CD4-positive, CD25-positive, alpha-beta regulatory T cell (primary cell): ENCODE data around the gene CIITA. TPM values are rescaled to one million over a fixed set of nuclear protein-coding genes. Genes with fewer than 3 reads are reported as not detected.
"Not testable (repeated sequence)": the region's sequence is repeated elsewhere in the genome, so short reads cannot be mapped to it uniquely, and the experiment has no call there.

Experiments used
- ATAC-seq, 2 donors: fragments of 150-1000 bp; cut with Tn5 transposase; one replicate each; pipeline ENCODE4 v1.10.0; 2021; ENCODE audit warnings: low read depth in 2 of 2, moderate number of reproducible peaks in 2 of 2, moderate library complexity in 1 of 2
- DNase-seq, 3 donors: peaks; one replicate each; pipeline versions ENCODE4 v3.0.0 to v3.0.0-alpha.2; 2012 to 2022; ENCODE audit warnings: mixed read lengths in 1 of 3
- H3K27ac ChIP-seq: one replicate; pipeline ENCODE4 v1.7.0; 2013; ENCODE audit warnings: mild to moderate bottlenecking, low read length; ENCODE audit not compliant: insufficient read depth, poor library complexity, severe bottlenecking
- H3K27me3 ChIP-seq: one replicate; pipeline ENCODE4 v1.7.0; 2013; ENCODE audit warnings: low read length; ENCODE audit not compliant: control insufficient read depth, insufficient read depth
- H3K36me3 ChIP-seq: one replicate; pipeline ENCODE4 v1.7.0; 2013; ENCODE audit warnings: mild to moderate bottlenecking, low read length, moderate library complexity; ENCODE audit not compliant: control insufficient read depth, insufficient read depth
- H3K4me1 ChIP-seq: 2 replicates; pipeline ENCODE4 v1.7.0; 2013; ENCODE audit warnings: mild to moderate bottlenecking, low read length; ENCODE audit not compliant: insufficient read depth, control insufficient read depth, poor library complexity, severe bottlenecking
- H3K4me3 ChIP-seq: one replicate; pipeline ENCODE4 v1.7.0; 2013; ENCODE audit warnings: low read depth, mild to moderate bottlenecking, low read length, moderate library complexity
- H3K9me3 ChIP-seq, 2 experiments: 1 replicate in 1 of 2; 2 replicates in 1 of 2; pipeline ENCODE4 v1.7.0; 2013; ENCODE audit warnings: low read length in 2 of 2, mild to moderate bottlenecking in 1 of 2, moderate library complexity in 1 of 2; ENCODE audit not compliant: control insufficient read depth in 2 of 2
- H3K27ac Mint-ChIP-seq, 3 donors: one replicate each; pipeline ENCODE4 v1.8.0; 2020 to 2022; ENCODE audit warnings: mild to moderate bottlenecking in 3 of 3, mixed read lengths in 3 of 3, moderate library complexity in 2 of 3
- H3K27me3 Mint-ChIP-seq: one replicate; pipeline ENCODE4 v1.8.0; 2022; ENCODE audit warnings: mild to moderate bottlenecking, mixed read lengths
- H3K36me3 Mint-ChIP-seq: one replicate; pipeline ENCODE4 v1.8.0; 2020; ENCODE audit warnings: mixed read lengths
- H3K4me1 Mint-ChIP-seq, 4 donors: one replicate each; pipeline ENCODE4 v1.8.0; 2020 to 2022; ENCODE audit warnings: mixed read lengths in 4 of 4, mild to moderate bottlenecking in 1 of 4
- H3K4me3 Mint-ChIP-seq, 4 donors: one replicate each; pipeline ENCODE4 v1.8.0; 2020 to 2022; ENCODE audit warnings: mild to moderate bottlenecking in 4 of 4, mixed read lengths in 4 of 4, moderate library complexity in 3 of 4
- H3K9me3 Mint-ChIP-seq, 7 donors: one replicate each; pipeline ENCODE4 v1.8.0; 2020 to 2022; ENCODE audit warnings: mixed read lengths in 7 of 7, mild to moderate bottlenecking in 3 of 7, moderate library complexity in 2 of 7
- polyA plus RNA-seq, 4 donors: library from polyadenylated mRNA; unstranded; fragments of 300-500 nt; fragmentation: Illumina TruSeq; gene quantifications; one replicate each; pipeline ENCODE4 v1.2.3, GENCODE V29; 2021
- total RNA-seq: library from RNA; stranded (reverse); gene quantifications from one replicate; pipeline ENCODE4 v1.2.3, GENCODE V29; 2022

CIITA gene
- total and polyA plus RNA-seq, 5 donors from 2014 or later: 1.9 to 35.0 (median 3.3) TPM

GRCh38 chr16:10926094-10926493 lies 49.1 kb downstream of the CIITA start:
- Mint-ChIP-seq H3K36me3 (peaks cover 27% of the 10 kb centered on the region), H3K4me1 (peaks cover 0 to 3% (median 1%) of the 10 kb centered on the region in 4 donors), H3K27me3 (no peaks in the 10 kb centered on the region), H3K27ac (no peak overlapping the region), H3K9me3 (peaks cover 0 to 2% (median 0%) of the 10 kb centered on the region in 7 donors), H3K4me3 (no peak overlapping the region)
- DNase-seq: no peak
- ATAC-seq: no peak
- Histone ChIP-seq H3K36me3 (peaks cover 40% of the 10 kb centered on the region), H3K27me3 (no peaks in the 10 kb centered on the region), H3K4me1 (no peaks in the 10 kb centered on the region), H3K4me3 (no peak overlapping the region), H3K27ac (no peak overlapping the region), H3K9me3 (no peaks in the 10 kb centered on the region)

DNA sequence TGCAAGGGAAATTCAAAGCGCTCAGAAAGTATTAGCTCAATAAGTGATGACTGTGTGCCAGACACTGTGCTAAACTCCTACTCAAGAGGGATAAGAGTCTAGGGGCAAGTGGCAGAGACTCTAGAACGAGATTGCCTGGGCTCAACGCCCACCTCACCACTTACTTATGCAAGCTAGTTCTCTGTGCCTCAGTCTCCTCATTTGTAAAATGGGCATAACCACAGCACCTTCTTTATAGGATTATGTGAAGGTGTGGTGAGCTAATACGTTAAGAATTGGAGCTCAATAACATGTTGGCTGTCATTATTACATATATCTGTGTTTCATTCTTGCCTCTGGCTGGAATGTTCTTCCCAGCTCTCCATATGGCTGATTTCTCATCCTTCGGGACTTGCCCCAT lies 49.9 kb downstream of the CIITA start:
- Mint-ChIP-seq H3K27me3 (no peaks in the 10 kb centered on the region), H3K27ac (no peak overlapping the region), H3K4me3 (no peak overlapping the region), H3K9me3 (peaks cover 0 to 2% (median 0%) of the 10 kb centered on the region in 7 donors), H3K4me1 (peaks cover 0 to 5% (median 1%) of the 10 kb centered on the region in 4 donors), H3K36me3 (peaks cover 27% of the 10 kb centered on the region)
- DNase-seq (no peak), ATAC-seq (no peak)
- H3K36me3 ChIP-seq: peaks cover 46% of the 10 kb centered on the region
- H3K9me3 ChIP-seq: no peaks in the 10 kb centered on the region
- no peak overlapping the region for H3K27ac ChIP-seq
- no peak overlapping the region for H3K4me3 ChIP-seq
- H3K27me3 ChIP-seq: no peaks in the 10 kb centered on the region
- H3K4me1 ChIP-seq: no peaks in the 10 kb centered on the region

DNA sequence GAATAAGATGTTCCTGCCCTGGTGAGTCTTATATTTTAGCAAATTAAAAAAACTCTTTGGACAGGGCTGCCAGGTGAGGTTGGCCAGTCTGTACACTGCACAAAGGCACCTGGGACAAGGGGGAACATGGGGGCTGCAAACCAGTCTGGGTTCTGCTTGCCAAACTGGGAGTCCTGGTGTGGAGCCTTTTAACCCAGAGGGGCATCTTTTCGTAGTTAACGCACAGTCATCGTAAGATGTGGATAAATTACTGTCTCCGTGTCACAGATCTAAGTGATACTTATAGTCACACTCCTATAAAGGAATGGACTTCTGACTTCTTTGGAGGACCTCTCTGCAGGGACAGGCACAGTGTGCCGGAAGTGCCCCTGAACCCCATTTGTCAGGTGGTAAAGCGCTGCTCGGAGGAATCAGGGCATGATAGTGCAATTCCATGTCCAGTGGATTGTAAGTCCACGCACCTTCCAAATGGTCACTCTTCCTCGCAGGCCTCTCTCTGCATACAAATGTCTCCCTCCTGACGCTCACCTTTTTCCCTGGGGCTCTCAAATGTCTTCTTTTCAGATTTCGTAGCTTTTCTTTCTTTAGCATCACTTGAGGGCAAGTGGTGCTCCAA lies 50.6 kb downstream of the CIITA start:
- H3K27ac ChIP-seq: no peak overlapping the region
- no peak for DNase-seq
- no peaks in the 10 kb centered on the region for H3K27me3 ChIP-seq
- H3K4me3 ChIP-seq: no peak overlapping the region
- Mint-ChIP-seq H3K36me3 (peaks cover 27% of the 10 kb centered on the region), H3K27me3 (no peaks in the 10 kb centered on the region), H3K9me3 (peaks cover 0 to 2% (median 0%) of the 10 kb centered on the region in 7 donors), H3K27ac (peak overlapping the region in 1 of 3 donors; percentile 71), H3K4me1 (peaks cover 0 to 5% (median 1%) of the 10 kb centered on the region in 4 donors), H3K4me3 (no peak overlapping the region)
- no peak for ATAC-seq
- H3K4me1 ChIP-seq: no peaks in the 10 kb centered on the region
- no peaks in the 10 kb centered on the region for H3K9me3 ChIP-seq
- H3K36me3 ChIP-seq: peaks cover 47% of the 10 kb centered on the region

DNA sequence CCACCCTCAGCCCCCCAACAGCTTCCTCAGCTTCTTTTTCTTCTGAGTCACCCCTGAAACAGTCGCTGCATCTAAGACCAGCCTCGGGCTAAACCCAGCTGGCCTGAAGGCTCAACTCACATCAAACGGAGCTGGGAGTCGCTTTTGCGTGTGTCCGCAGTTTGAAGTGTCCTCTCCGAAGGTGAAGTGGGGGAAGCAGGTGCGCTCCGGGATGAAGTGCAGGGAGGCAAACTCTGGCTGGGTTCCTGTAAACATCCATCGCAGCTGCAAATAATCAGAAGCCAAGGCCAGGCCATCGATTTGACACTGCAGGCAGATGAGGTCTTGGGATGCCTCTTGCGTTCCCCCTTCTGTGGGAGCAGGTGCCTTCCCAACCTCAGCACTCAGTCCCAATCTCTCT lies 52.1 kb downstream of the CIITA start:
- not testable (repeated sequence) for H3K27ac ChIP-seq, H3K27ac Mint-ChIP-seq, H3K4me3 Mint-ChIP-seq, H3K27me3 ChIP-seq, H3K9me3 ChIP-seq, H3K27me3 Mint-ChIP-seq, DNase-seq, ATAC-seq, H3K4me1 ChIP-seq, H3K4me3 ChIP-seq, H3K9me3 Mint-ChIP-seq
- peaks cover 31% of the 10 kb centered on the region for H3K36me3 Mint-ChIP-seq
- peaks cover 3 to 19% (median 10%) of the 10 kb centered on the region in 4 donors for H3K4me1 Mint-ChIP-seq
- peaks cover 47% of the 10 kb centered on the region for H3K36me3 ChIP-seq

GRCh38 chr16:10929853-10930754 lies 53.1 kb downstream of the CIITA start:
- ATAC-seq (no peak), DNase-seq (no peak)
- peaks cover 31% of the 10 kb centered on the region for H3K36me3 Mint-ChIP-seq
- peak overlapping the region in 1 of 3 donors; percentile 85 for H3K27ac Mint-ChIP-seq
- Histone ChIP-seq H3K9me3 (no peaks in the 10 kb centered on the region), H3K4me1 (peaks cover 5% of the 10 kb centered on the region), H3K27ac (no peak overlapping the region), H3K27me3 (no peaks in the 10 kb centered on the region), H3K4me3 (no peak overlapping the region), H3K36me3 (peaks cover 45% of the 10 kb centered on the region)
- H3K4me1 Mint-ChIP-seq: peaks cover 6 to 27% (median 14%) of the 10 kb centered on the region in 4 donors
- no peaks in the 10 kb centered on the region for H3K27me3 Mint-ChIP-seq
- H3K4me3 Mint-ChIP-seq: no peak overlapping the region
- peaks cover 0 to 2% (median 0%) of the 10 kb centered on the region in 7 donors for H3K9me3 Mint-ChIP-seq

- no peaks in the 10 kb centered on the region for H3K27me3 Mint-ChIP-seq
- Histone ChIP-seq H3K4me3 (no peak overlapping the region), H3K9me3 (no peaks in the 10 kb centered on the region), H3K27me3 (no peaks in the 10 kb centered on the region), H3K27ac (no peak overlapping the region), H3K4me1 (peaks cover 10% of the 10 kb centered on the region), H3K36me3 (peaks cover 42% of the 10 kb centered on the region)
- H3K4me3 Mint-ChIP-seq: no peak overlapping the region
- H3K27ac Mint-ChIP-seq: peak overlapping the region in 1 of 3 donors; percentile 20
- H3K36me3 Mint-ChIP-seq: peaks cover 27% of the 10 kb centered on the region
- no peak for ATAC-seq
- peaks cover 12 to 34% (median 18%) of the 10 kb centered on the region in 4 donors for H3K4me1 Mint-ChIP-seq
- DNase-seq: no peak
- peaks cover 0 to 2% (median 0%) of the 10 kb centered on the region in 7 donors for H3K9me3 Mint-ChIP-seq
Measured at GRCh38 chr16:10930755-10931093, 53.7 kb downstream of the CIITA start.

DNA sequence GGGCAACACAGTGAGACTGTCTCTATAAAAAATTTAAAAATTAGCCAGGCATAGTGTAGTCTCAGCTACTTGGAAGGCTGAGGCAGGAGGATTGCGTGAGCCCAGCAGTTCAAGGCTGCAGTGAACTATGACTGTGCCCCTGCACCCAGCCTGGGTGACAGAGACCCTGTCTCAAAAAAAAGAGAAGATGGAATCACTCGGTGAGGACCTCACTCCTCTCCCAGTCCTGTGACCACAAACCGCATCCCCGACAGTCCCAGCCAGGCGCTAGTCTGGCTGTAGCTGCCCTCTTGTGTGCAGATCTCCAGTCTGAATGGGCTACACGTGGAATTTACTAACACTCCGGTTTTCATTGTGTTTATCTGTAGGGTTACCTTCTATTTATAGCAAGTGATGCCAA lies 54.1 kb downstream of the CIITA start:
- Mint-ChIP-seq H3K4me1 (peaks cover 13 to 38% (median 22%) of the 10 kb centered on the region in 4 donors), H3K4me3 (no peak overlapping the region), H3K9me3 (peaks cover 0 to 2% (median 0%) of the 10 kb centered on the region in 7 donors), H3K36me3 (peaks cover 28% of the 10 kb centered on the region), H3K27ac (peak overlapping the region in 2 of 3 donors; percentile 20), H3K27me3 (no peaks in the 10 kb centered on the region)
- DNase-seq: no peak
- H3K36me3 ChIP-seq: peaks cover 39% of the 10 kb centered on the region
- no peaks in the 10 kb centered on the region for H3K9me3 ChIP-seq
- no peaks in the 10 kb centered on the region for H3K27me3 ChIP-seq
- no peak overlapping the region for H3K4me3 ChIP-seq
- H3K27ac ChIP-seq: no peak overlapping the region
- ATAC-seq: no peak
- H3K4me1 ChIP-seq: peaks cover 11% of the 10 kb centered on the region
